Measurements from ENCODE around the gene IFRD1.
"Not testable (repeated sequence)": the region's sequence is repeated elsewhere in the genome, so short reads cannot be mapped to it uniquely, and the experiment has no call there.

Gene IFRD1

GRCh38 chr7:112446431-112446830, 3.8 kb upstream of the IFRD1 start:
- DNase-seq, result no peak

GRCh38 chr7:112447406-112447805, 2.9 kb upstream of the IFRD1 start:
- no peak for DNase-seq

- no peak for DNase-seq
Observed at GRCh38 chr7:112448381-112448780, 1.9 kb upstream of the IFRD1 start.

GRCh38 chr7:112448891-112449290, 1.4 kb upstream of the IFRD1 start:
- no peak for DNase-seq

- DNase-seq, result no peak
Observed at GRCh38 chr7:112449353-112449752, 907 bp upstream of the IFRD1 start.

- DNase-seq, result peak; percentile 97
Observed at GRCh38 chr7:112450807-112451761, 824 bp downstream of the IFRD1 start.

- peak; percentile 74 for DNase-seq
Observed at GRCh38 chr7:112452102-112452888, 2.0 kb downstream of the IFRD1 start.

- DNase-seq, result no peak
Observed at GRCh38 chr7:112453505-112454171, 3.4 kb downstream of the IFRD1 start.

- DNase-seq, result not testable (repeated sequence)
Observed at GRCh38 chr7:112454191-112454590, 3.9 kb downstream of the IFRD1 start.

- DNase-seq, result no peak
Observed at GRCh38 chr7:112459645-112460044, 9.4 kb downstream of the IFRD1 start.

- DNase-seq, result no peak
Observed at GRCh38 chr7:112462236-112462635, 12.0 kb downstream of the IFRD1 start.

- no peak for DNase-seq
Observed at GRCh38 chr7:112467867-112468266, 17.6 kb downstream of the IFRD1 start.

GRCh38 chr7:112470194-112470593, 19.9 kb downstream of the IFRD1 start:
- DNase-seq, result no peak

- no peak for DNase-seq
Observed at GRCh38 chr7:112476390-112477052, 26.3 kb downstream of the IFRD1 start.

- DNase-seq, result no peak
Observed at GRCh38 chr7:112481121-112481736, 31.0 kb downstream of the IFRD1 start.

GRCh38 chr7:112481833-112482670, 31.8 kb downstream of the IFRD1 start:
- peak; percentile 97 for DNase-seq

GRCh38 chr7:112484671-112485167, 34.5 kb downstream of the IFRD1 start:
- DNase-seq, result peak; percentile 87

- no peak for DNase-seq
Observed at GRCh38 chr7:112485766-112486165, 35.5 kb downstream of the IFRD1 start.

GRCh38 chr7:112487457-112488263, 37.4 kb downstream of the IFRD1 start:
- no peak for DNase-seq

GRCh38 chr7:112488264-112488552, 37.9 kb downstream of the IFRD1 start:
- no peak for DNase-seq
